ENCODE measurements around the gene ZNF438. TPM values are rescaled to one million over a fixed set of nuclear protein-coding genes. Genes with fewer than 3 reads are reported as not detected.
A peak's percentile ranks its signal among the peaks of the same experiment; 100 is the strongest.

The ZNF438 gene
- total and polyA plus RNA-seq, 2 of the 4 experiments (the other 2 are of a cell fraction): 1.8 to 2.9 TPM

GRCh38 chr10:30842894-30843293, 188.8 kb downstream of the ZNF438 start:
- H2AFZ ChIP-seq (replicated peaks; ENCODE audit: low read length, poor library complexity): no peak overlapping the region
- H2AK5ac ChIP-seq (ENCODE audit: low read depth, low read length): no peak overlapping the region
- ChIA-PET POLR2A (ENCODE audit: unreplicated experiment) (no interaction called here), CTCF (no interaction called here)
- in situ Hi-C loops (cut with MboI; ENCODE audit: low sequenced_read_pairs) (no loop called here), intact Hi-C loops (cut with micrococcal nuclease) (no loop called here), dilution Hi-C loops (cut with HindIII; ENCODE audit: low sequenced_read_pairs, unreplicated experiment) (no loop called here)
- no peak overlapping the region for H3K14ac ChIP-seq (replicated peaks; ENCODE audit: low read depth, low read length)
- H4K8ac ChIP-seq (ENCODE audit: low read depth in 2 of 2, low read length in 2 of 2): no peak overlapping the region
- H3K4me2 ChIP-seq (ENCODE audit: low read depth, low read length): no peak overlapping the region
- H3K4ac ChIP-seq (ENCODE audit: low read depth, low read length): no peak overlapping the region
- DNase-seq (peak; percentile 79), ATAC-seq (ENCODE audit: low read depth) (peak; percentile 82)
- H3K27me3 ChIP-seq (ENCODE audit: control insufficient read depth, insufficient read depth, low read length): no peaks in the 10 kb centered on the region
- no peaks in the 10 kb centered on the region for H3K9me3 ChIP-seq (ENCODE audit: control insufficient read depth, insufficient read depth, low read length)
- H3K4me1 ChIP-seq (ENCODE audit: control insufficient read depth, insufficient read depth, low read length): peaks cover 1% of the 10 kb centered on the region; the same call in 1 of the 2 replicates
- no peak overlapping the region for H3K9ac ChIP-seq (ENCODE audit: low read depth, low read length)
- no peak overlapping the region for H2BK15ac ChIP-seq (ENCODE audit: low read depth, low read length)
- H4K20me1 ChIP-seq (ENCODE audit: insufficient read depth, low read length): no peaks in the 10 kb centered on the region
- H3K27ac ChIP-seq (ENCODE audit: insufficient read depth, low read length): no peak overlapping the region
- H2BK120ac ChIP-seq (ENCODE audit: low read depth, low read length): no peak overlapping the region
- no peak overlapping the region for H3K4me3 ChIP-seq (ENCODE audit: insufficient read depth, low read depth, low read length)
- no peak overlapping the region for H4K91ac ChIP-seq (ENCODE audit: insufficient read depth, low read depth, low read length)
- no peaks in the 10 kb centered on the region for H3K36me3 ChIP-seq (ENCODE audit: control insufficient read depth, insufficient read depth, low read length)
- H3K18ac ChIP-seq (ENCODE audit: low read depth, low read length): no peak overlapping the region
- H3K79me1 ChIP-seq (ENCODE audit: low read depth in 1 of 2, low read length in 2 of 2): no peaks in the 10 kb centered on the region
- H2BK20ac ChIP-seq (ENCODE audit: low read depth, low read length): no peak overlapping the region
- 100% methylated on average over 1 of the region's 5 CpGs; no CpG with 5 or more reads in 1 of the 2 experiments for WGBS, 2 experiments (ENCODE audit: extremely low coverage in 2 of 2, insufficient read length in 1 of 2)
- H2BK5ac ChIP-seq (ENCODE audit: low read depth, low read length, poor library complexity, severe bottlenecking): no peak overlapping the region
- no peak overlapping the region for H4K5ac ChIP-seq (ENCODE audit: low read depth, low read length)
- no peak for TF ChIP-seq CTCF (conservative IDR thresholded peaks at IDR 0.05; ENCODE audit: low read depth, low read length)
- no peak for TF ChIP-seq CEBPB (IDR thresholded peaks at IDR 0.05; ENCODE audit: low read depth, low read length)
- no peak for TF ChIP-seq CHD1 (IDR thresholded peaks at IDR 0.05; ENCODE audit: low read depth, low read length)
- no peak for TF ChIP-seq RFX5 (IDR thresholded peaks at IDR 0.05; ENCODE audit: low read depth, low read length)
- no peak for TF ChIP-seq ELK1 (IDR thresholded peaks at IDR 0.05; ENCODE audit: borderline replicate concordance, low read depth, low read length)
- no peak for TF ChIP-seq MXI1 (IDR thresholded peaks at IDR 0.05; ENCODE audit: borderline replicate concordance, low read depth, low read length)
- TF ChIP-seq FOS (IDR thresholded peaks at IDR 0.05; ENCODE audit: low read depth, low read length): no peak
- TF ChIP-seq SMC3 (IDR thresholded peaks at IDR 0.05; ENCODE audit: low read depth, low read length): no peak
- no peak for TF ChIP-seq RCOR1 (IDR thresholded peaks at IDR 0.05; ENCODE audit: insufficient replicate concordance, low read length)
- TF ChIP-seq MAFK (IDR thresholded peaks at IDR 0.05; ENCODE audit: low read depth, low read length): no peak
- no peak for TF ChIP-seq USF2 (IDR thresholded peaks at IDR 0.05; ENCODE audit: low read depth, low read length)
- TF ChIP-seq POLR2A (IDR thresholded peaks at IDR 0.05; ENCODE audit: low read depth, low read length): no peak
- no peak for TF ChIP-seq RAD21 (IDR thresholded peaks at IDR 0.05; ENCODE audit: low read length)
- TF ChIP-seq NFE2L2 (IDR thresholded peaks at IDR 0.05; ENCODE audit: low read depth, low read length): no peak
- TF ChIP-seq MAZ (IDR thresholded peaks at IDR 0.05; ENCODE audit: borderline replicate concordance, low read depth, low read length): no peak
- no peak for TF ChIP-seq BHLHE40 (IDR thresholded peaks at IDR 0.05; ENCODE audit: low read depth, low read length)
- H3K56ac ChIP-seq (ENCODE audit: extremely low read depth, insufficient read depth, low read length): no peak overlapping the region
- no TSS peak for BruUV-seq (replicated peaks)
- peak overlapping the region; percentile 74 for H2AK9ac ChIP-seq (replicated peaks; ENCODE audit: low read depth, low read length, poor library complexity)
- no peak overlapping the region for H3K23ac ChIP-seq (ENCODE audit: low read depth, low read length)
- H3K9me1 ChIP-seq (ENCODE audit: insufficient read depth, low read length): no peaks in the 10 kb centered on the region; the same call in 1 of the 2 replicates
